WTC11 (cell line): Measurements from ENCODE around the gene MYO1A. TPM values are rescaled to one million over a fixed set of nuclear protein-coding genes. Genes with fewer than 3 reads are reported as not detected.

ENCODE experiments used
- ATAC-seq: fragments of 200-7000 bp; cut with Tn5 transposase; 2 replicates; pipeline ENCODE4 v1.10.0; 2021; ENCODE audit warnings: mild to moderate bottlenecking, moderate library complexity
- CTCF ChIA-PET: fragments of 300-600 bp; sonication (Branson Sonifier 250); formaldehyde crosslinking; loops from one replicate; lab custom pipeline; 2021; ENCODE audit warnings: antibody characterized with exemption; lab: Charles Lee
- POLR2A ChIA-PET: fragments of 350-600 bp; sonication (Branson Sonifier 250); formaldehyde crosslinking; loops from one replicate; lab custom pipeline; 2021; ENCODE audit warnings: antibody characterized with exemption; lab: Charles Lee
- DNase-seq: peaks from one replicate; pipeline ENCODE4 v3.0.0; 2021; ENCODE audit warnings: low spot score
- H3K27ac Mint-ChIP-seq: 2 replicates; pipeline ENCODE4 v1.8.0; 2021; ENCODE audit warnings: mixed read lengths
- H3K27me3 Mint-ChIP-seq: 2 replicates; pipeline ENCODE4 v1.8.0; 2021; ENCODE audit warnings: low read depth, mild to moderate bottlenecking, moderate library complexity, mixed read lengths
- H3K36me3 Mint-ChIP-seq: 2 replicates; pipeline ENCODE4 v1.8.0; 2021; ENCODE audit warnings: mixed read lengths
- H3K4me1 Mint-ChIP-seq: 2 replicates; pipeline ENCODE4 v1.8.0; 2022; ENCODE audit warnings: mixed read lengths
- H3K4me3 Mint-ChIP-seq: 2 replicates; pipeline ENCODE4 v1.8.0; 2021; ENCODE audit warnings: mild to moderate bottlenecking, moderate library complexity, mixed read lengths
- H3K9me3 Mint-ChIP-seq: 2 replicates; pipeline ENCODE4 v1.8.0; 2021; ENCODE audit warnings: mixed read lengths
- CREB1 ChIP-seq: sonication (generic); formaldehyde crosslinking; IDR thresholded peaks from 2 replicates; pipeline ENCODE4 v1.8.0; 2023; ENCODE audit warnings: mild to moderate bottlenecking, missing genetic modification reagents
- CREM ChIP-seq: sonication (generic); formaldehyde crosslinking; IDR thresholded peaks from 2 replicates; pipeline ENCODE4 v1.8.1; 2022; ENCODE audit warnings: mild to moderate bottlenecking, missing genetic modification reagents, moderate library complexity
- ETV6 ChIP-seq: sonication (generic); formaldehyde crosslinking; IDR thresholded peaks from 2 replicates; pipeline ENCODE4 v1.8.1; 2022; ENCODE audit warnings: mild to moderate bottlenecking, missing genetic modification reagents
- FOXJ3 ChIP-seq: sonication (generic); formaldehyde crosslinking; IDR thresholded peaks from 2 replicates; pipeline ENCODE4 v1.9.0; 2021; ENCODE audit warnings: missing genetic modification reagents, mild to moderate bottlenecking, borderline replicate concordance
- HMGA2 ChIP-seq: fragments of 250-450 bp; sonication (Bioruptor Pico); IDR thresholded peaks from 2 replicates; pipeline ENCODE4 v1.4.0; 2021; ENCODE audit warnings: mild to moderate bottlenecking, moderate library complexity
- JAZF1 ChIP-seq: fragments of 250-450 bp; sonication (Bioruptor Pico); IDR thresholded peaks from 2 replicates; pipeline ENCODE4 v1.9.0; 2021; ENCODE audit warnings: moderate library complexity, mild to moderate bottlenecking, inconsistent platforms
- JUN ChIP-seq: sonication (generic); formaldehyde crosslinking; IDR thresholded peaks from 2 replicates; pipeline ENCODE4 v1.8.0; 2023; ENCODE audit warnings: mild to moderate bottlenecking, missing genetic modification reagents
- NR2C2 ChIP-seq: sonication (generic); formaldehyde crosslinking; IDR thresholded peaks from 2 replicates; pipeline ENCODE4 v1.8.0; 2022; ENCODE audit warnings: mild to moderate bottlenecking, missing genetic modification reagents
- NR3C1 ChIP-seq: sonication (generic); formaldehyde crosslinking; conservative IDR thresholded peaks from 2 replicates; pipeline ENCODE4 v1.8.1; 2023; ENCODE audit warnings: low read depth, mild to moderate bottlenecking, missing genetic modification reagents
- RORB ChIP-seq: fragments of 250-450 bp; sonication (Bioruptor Pico); IDR thresholded peaks from 2 replicates; pipeline ENCODE4 v1.9.0; 2021; ENCODE audit warnings: mild to moderate bottlenecking
- TP53 ChIP-seq: sonication (generic); formaldehyde crosslinking; IDR thresholded peaks from 2 replicates; pipeline ENCODE4 v1.8.1; 2023; ENCODE audit warnings: mild to moderate bottlenecking, missing genetic modification reagents
- ZBTB21 ChIP-seq: sonication (generic); formaldehyde crosslinking; IDR thresholded peaks from 2 replicates; pipeline ENCODE4 v1.8.1; 2023; ENCODE audit warnings: mild to moderate bottlenecking, missing genetic modification reagents, borderline replicate concordance
- ZNF138 ChIP-seq: sonication (generic); formaldehyde crosslinking; conservative IDR thresholded peaks from 2 replicates; pipeline ENCODE4 v1.8.1; 2022; ENCODE audit warnings: mild to moderate bottlenecking, moderate library complexity, missing genetic modification reagents
- ZNF423 ChIP-seq: fragments of 250-450 bp; sonication (Bioruptor Pico); IDR thresholded peaks from 2 replicates; pipeline ENCODE4 v2.1.2; 2022; ENCODE audit warnings: mild to moderate bottlenecking, moderate library complexity
- ZNF671 ChIP-seq: fragments of 250-450 bp; sonication (Bioruptor Pico); IDR thresholded peaks from 2 replicates; pipeline ENCODE4 v1.8.0; 2021; ENCODE audit warnings: mild to moderate bottlenecking
- total RNA-seq: library from RNA; stranded (reverse); gene quantifications from 3 replicates; pipeline ENCODE4 v1.2.3, GENCODE V29; 2021
- TF ChIP-seq, protein P1 (sequence below): fragments of 200-600 bp; IDR thresholded peaks from 2 replicates; pipeline ENCODE4 v1.8.0; 2022; ENCODE audit warnings: antibody characterized with exemption
- TF ChIP-seq, protein P2 (sequence below): sonication (generic); formaldehyde crosslinking; IDR thresholded peaks from 2 replicates; pipeline ENCODE4 v1.8.0; 2023; ENCODE audit warnings: mild to moderate bottlenecking, missing genetic modification reagents
- TF ChIP-seq, protein P3 (sequence below): sonication (generic); formaldehyde crosslinking; IDR thresholded peaks from 2 replicates; pipeline ENCODE4 v1.8.0; 2022; ENCODE audit warnings: mild to moderate bottlenecking, missing genetic modification reagents
- TF ChIP-seq, protein P4 (sequence below): fragments of 250-450 bp; sonication (Bioruptor Pico); conservative IDR thresholded peaks from 2 replicates; pipeline ENCODE4 v1.9.0; 2021; ENCODE audit warnings: mild to moderate bottlenecking

Gene MYO1A
- total RNA-seq, 1 experiment from 2014 or later = 0.87 TPM

DNA sequence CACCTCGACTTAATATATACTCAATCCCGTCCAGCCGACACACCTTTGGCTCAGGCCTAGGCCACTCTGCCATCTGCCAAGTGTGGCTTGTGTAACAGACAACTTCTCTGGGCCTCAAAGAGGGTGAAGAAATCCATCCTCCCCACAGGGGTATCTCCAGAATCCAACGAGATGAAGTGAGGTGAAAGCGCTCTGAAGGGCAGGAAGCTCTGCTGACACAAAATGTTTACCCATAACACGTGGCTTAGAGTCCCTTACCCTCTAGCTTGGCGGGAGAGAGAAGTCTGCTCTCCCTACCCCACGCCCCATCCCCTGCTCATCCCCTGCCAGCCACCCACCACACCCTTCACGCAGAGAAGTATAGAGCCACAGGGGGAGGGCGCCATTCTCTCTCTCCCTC is 56.6 kb downstream of the MYO1A start:
- TF ChIP-seq ZNF423 (CRISPR knock-in tag) = no peak
- ATAC-seq = no peak
- Mint-ChIP-seq H3K27me3 (no peaks in the 10 kb centered on the region), H3K36me3 (peaks cover 4% of the 10 kb centered on the region; the same call in 1 of the 2 replicates), H3K9me3 (no peaks in the 10 kb centered on the region), H3K4me3 (no peak overlapping the region), H3K27ac (no peak overlapping the region), H3K4me1 (peaks cover 16% of the 10 kb centered on the region)
- ChIA-PET POLR2A (no interaction called here), CTCF (interaction anchor here (0.9 to 1.7 kb wide), 8 partner anchors 8 to 238 kb away, joined by 3 to 12 read pairs (median 4); partner anchors contain the start of gene STAT6)
- no peak for DNase-seq

DNA sequence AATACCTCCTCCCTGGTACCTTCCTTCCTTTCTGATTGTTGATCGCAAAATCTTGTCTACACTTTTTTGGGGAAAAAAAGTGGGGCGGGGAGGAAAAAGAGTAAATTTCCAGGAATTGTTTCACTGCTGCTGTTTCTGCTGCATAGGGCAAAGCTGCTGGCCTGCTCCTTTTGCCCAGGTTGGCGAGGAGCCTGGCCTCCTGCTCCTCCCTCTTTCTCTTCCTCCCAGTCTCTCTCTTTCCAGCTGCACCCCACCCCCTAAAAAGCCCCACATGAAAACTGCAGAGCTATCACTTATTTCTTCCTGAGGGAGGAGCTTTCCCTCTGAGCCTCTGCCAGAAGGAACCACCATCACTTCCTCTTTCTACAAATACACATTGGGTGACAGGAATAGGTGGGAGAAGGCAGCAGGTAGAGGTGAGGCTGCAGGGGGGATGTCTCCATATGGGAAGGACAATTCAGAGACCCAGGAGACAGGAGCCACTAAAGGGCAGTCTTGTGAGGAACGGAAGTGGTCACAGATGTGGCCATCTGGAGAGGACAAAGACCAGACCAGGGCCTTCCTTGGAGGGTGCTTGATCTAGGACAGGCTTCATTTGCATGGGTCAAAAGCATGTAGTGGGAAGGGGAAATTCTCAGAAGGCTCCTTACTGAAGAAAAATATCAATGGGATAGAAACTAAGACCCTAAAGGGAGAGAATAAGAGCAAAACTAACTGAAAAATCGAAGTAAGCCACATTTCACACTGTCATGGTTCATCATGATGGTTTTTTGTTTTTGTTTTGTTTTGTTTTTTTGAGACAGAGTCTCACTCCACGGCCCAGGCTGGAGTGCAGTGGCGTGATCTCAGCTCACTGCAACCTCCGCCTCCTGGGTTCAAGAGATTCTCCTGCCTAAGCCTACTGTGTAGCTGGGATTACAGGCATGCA is 58.3 kb downstream of the MYO1A start:
- ATAC-seq = no peak
- no peak for DNase-seq
- ChIA-PET POLR2A (no interaction called here), CTCF (interaction anchor here (0.6 to 2.0 kb wide), 3 partner anchors 10 to 234 kb away, joined by 3 to 14 read pairs (median 6); partner anchors contain the start of gene HSD17B6)
- H3K4me1 Mint-ChIP-seq = peaks cover 23% of the 10 kb centered on the region
- H3K4me3 Mint-ChIP-seq = no peak overlapping the region
- H3K9me3 Mint-ChIP-seq = no peaks in the 10 kb centered on the region
- peaks cover 2% of the 10 kb centered on the region; the same call in 1 of the 2 replicates for H3K36me3 Mint-ChIP-seq
- no peaks in the 10 kb centered on the region for H3K27me3 Mint-ChIP-seq
- no peak overlapping the region for H3K27ac Mint-ChIP-seq
- no peak for TF ChIP-seq TP53
- no peak for TF ChIP-seq JUN (CRISPR knock-in tag)
- TF ChIP-seq, all 79 proteins: peak for 0

DNA sequence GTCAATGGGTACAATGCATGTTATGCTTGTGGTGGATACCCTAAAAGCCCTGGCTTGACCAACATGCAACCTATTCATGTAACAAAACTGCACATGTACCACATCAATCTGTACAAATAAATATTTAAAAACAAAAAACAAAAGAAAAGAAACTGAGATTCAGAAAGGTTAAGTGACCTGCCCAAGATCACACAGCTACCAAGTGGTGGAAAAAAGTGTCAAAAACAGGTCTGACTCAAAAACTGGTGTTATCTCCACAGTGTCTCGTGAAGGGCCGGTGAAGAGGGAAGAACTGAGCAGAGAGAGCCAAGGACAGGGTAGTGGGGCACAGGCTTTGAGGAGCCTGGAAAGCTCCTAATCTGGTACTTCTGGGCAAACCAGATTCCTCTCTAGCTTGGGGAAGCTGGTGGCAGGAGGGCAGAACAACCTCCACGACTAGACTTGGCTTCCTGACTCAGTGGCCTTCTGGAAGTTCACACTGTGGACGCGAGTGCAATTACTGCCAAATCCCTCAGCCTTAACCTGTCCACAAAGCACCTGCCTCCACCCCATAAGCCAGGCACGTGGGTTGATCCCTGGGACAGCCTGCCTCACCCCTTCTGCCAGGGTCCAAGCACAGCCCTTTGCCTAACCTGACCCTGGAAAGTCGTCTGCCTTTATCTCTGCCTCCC is 59.1 kb downstream of the MYO1A start:
- DNase-seq = no peak
- CTCF ChIA-PET = interaction anchor here (2.0 kb wide), 1 partner anchor 11 kb away, joined by 14 read pairs; no protein-coding TSS in a partner anchor
- no peak for TF ChIP-seq ETV6 (CRISPR knock-in tag)
- TF ChIP-seq ZNF138 (CRISPR knock-in tag) = no peak
- no peak for TF ChIP-seq ZBTB21 (CRISPR knock-in tag)
- no peak for TF ChIP-seq CREB1 (CRISPR knock-in tag)
- TF ChIP-seq JUN (CRISPR knock-in tag) = no peak
- TF ChIP-seq, protein P1, sequence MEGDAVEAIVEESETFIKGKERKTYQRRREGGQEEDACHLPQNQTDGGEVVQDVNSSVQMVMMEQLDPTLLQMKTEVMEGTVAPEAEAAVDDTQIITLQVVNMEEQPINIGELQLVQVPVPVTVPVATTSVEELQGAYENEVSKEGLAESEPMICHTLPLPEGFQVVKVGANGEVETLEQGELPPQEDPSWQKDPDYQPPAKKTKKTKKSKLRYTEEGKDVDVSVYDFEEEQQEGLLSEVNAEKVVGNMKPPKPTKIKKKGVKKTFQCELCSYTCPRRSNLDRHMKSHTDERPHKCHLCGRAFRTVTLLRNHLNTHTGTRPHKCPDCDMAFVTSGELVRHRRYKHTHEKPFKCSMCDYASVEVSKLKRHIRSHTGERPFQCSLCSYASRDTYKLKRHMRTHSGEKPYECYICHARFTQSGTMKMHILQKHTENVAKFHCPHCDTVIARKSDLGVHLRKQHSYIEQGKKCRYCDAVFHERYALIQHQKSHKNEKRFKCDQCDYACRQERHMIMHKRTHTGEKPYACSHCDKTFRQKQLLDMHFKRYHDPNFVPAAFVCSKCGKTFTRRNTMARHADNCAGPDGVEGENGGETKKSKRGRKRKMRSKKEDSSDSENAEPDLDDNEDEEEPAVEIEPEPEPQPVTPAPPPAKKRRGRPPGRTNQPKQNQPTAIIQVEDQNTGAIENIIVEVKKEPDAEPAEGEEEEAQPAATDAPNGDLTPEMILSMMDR = no peak
- TF ChIP-seq, protein P2, sequence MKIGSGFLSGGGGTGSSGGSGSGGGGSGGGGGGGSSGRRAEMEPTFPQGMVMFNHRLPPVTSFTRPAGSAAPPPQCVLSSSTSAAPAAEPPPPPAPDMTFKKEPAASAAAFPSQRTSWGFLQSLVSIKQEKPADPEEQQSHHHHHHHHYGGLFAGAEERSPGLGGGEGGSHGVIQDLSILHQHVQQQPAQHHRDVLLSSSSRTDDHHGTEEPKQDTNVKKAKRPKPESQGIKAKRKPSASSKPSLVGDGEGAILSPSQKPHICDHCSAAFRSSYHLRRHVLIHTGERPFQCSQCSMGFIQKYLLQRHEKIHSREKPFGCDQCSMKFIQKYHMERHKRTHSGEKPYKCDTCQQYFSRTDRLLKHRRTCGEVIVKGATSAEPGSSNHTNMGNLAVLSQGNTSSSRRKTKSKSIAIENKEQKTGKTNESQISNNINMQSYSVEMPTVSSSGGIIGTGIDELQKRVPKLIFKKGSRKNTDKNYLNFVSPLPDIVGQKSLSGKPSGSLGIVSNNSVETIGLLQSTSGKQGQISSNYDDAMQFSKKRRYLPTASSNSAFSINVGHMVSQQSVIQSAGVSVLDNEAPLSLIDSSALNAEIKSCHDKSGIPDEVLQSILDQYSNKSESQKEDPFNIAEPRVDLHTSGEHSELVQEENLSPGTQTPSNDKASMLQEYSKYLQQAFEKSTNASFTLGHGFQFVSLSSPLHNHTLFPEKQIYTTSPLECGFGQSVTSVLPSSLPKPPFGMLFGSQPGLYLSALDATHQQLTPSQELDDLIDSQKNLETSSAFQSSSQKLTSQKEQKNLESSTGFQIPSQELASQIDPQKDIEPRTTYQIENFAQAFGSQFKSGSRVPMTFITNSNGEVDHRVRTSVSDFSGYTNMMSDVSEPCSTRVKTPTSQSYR = no peak
- no peak for TF ChIP-seq NR2C2 (CRISPR knock-in tag)
- TF ChIP-seq CREM = no peak
- TF ChIP-seq NR3C1 (CRISPR knock-in tag) = no peak
- TF ChIP-seq ZNF671 (CRISPR knock-in tag) = no peak
- TF ChIP-seq, protein P3, sequence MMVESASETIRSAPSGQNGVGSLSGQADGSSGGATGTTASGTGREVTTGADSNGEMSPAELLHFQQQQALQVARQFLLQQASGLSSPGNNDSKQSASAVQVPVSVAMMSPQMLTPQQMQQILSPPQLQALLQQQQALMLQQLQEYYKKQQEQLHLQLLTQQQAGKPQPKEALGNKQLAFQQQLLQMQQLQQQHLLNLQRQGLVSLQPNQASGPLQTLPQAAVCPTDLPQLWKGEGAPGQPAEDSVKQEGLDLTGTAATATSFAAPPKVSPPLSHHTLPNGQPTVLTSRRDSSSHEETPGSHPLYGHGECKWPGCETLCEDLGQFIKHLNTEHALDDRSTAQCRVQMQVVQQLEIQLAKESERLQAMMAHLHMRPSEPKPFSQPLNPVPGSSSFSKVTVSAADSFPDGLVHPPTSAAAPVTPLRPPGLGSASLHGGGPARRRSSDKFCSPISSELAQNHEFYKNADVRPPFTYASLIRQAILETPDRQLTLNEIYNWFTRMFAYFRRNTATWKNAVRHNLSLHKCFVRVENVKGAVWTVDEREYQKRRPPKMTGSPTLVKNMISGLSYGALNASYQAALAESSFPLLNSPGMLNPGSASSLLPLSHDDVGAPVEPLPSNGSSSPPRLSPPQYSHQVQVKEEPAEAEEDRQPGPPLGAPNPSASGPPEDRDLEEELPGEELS = no peak
- no peak for TF ChIP-seq HMGA2 (CRISPR knock-in tag)
- TF ChIP-seq FOXJ3 = no peak
- no peak for TF ChIP-seq RORB (CRISPR knock-in tag)
- no peak for TF ChIP-seq JAZF1 (CRISPR knock-in tag)
- TF ChIP-seq, protein P4, sequence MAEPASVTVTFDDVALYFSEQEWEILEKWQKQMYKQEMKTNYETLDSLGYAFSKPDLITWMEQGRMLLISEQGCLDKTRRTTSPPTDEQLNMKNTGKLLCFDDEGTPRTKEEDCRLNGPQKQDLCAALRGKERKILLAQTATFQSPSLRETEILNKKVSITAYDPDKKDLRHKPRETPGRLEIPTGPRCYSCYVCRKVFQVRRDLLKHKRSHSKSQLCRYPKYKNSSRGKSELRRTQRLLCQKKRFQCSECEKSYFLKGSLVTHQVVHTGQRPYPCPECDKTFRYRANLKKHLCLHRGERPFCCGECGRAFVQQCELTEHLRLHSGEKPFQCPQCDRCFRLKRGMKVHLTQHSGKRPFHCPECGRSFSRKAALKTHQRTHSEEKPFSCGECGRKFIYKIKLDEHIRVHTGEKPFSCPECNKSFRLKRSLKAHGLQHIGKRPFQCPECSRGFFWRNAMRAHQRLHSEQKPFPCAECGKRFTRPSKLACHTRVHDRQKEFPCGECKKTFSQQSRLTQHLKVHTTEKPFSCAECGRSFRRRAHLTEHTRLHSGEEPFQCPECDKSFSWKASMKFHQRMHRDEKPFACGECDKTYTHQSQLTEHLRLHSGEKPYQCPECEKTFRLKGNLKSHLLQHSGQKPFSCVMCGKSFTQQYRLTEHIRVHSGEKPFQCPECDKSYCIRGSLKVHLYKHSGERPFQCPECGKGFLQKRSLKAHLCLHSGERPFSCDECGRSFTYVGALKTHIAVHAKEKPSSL = no peak
- TF ChIP-seq, all 79 proteins: peak for 0
- Mint-ChIP-seq H3K4me3 (no peak overlapping the region), H3K9me3 (no peaks in the 10 kb centered on the region), H3K27me3 (no peaks in the 10 kb centered on the region), H3K36me3 (peaks cover 2% of the 10 kb centered on the region; the same call in 1 of the 2 replicates), H3K27ac (no peak overlapping the region), H3K4me1 (peaks cover 23% of the 10 kb centered on the region)
- POLR2A ChIA-PET = no interaction called here
- no peak for ATAC-seq
